SU-DHL-6 (cell line): ENCODE results near the gene ITPKC.

Source experiments
- H2AFZ ChIP-seq: fragments of 200-600 bp; sonication (generic); 2 replicates; pipeline ENCODE4 v1.6.1; 2014; ENCODE audit warnings: low read depth, mild to moderate bottlenecking, moderate library complexity, mixed read lengths, antibody characterized with exemption, low read length; ENCODE audit not compliant: severe bottlenecking
- H3F3A ChIP-seq: fragments of 200-600 bp; shearing (Covaris generic); 2 replicates; pipeline ENCODE4 v1.6.0; 2016; ENCODE audit warnings: antibody characterized with exemption, mild to moderate bottlenecking; ENCODE audit not compliant: insufficient read depth
- H3K27ac ChIP-seq: fragments of 200-600 bp; sonication (generic); 2 replicates; pipeline ENCODE4 v1.5.1; 2016; ENCODE audit warnings: low read depth, mild to moderate bottlenecking, low read length, moderate library complexity, mixed read lengths
- H3K27me3 ChIP-seq: fragments of 200-600 bp; sonication (generic), shearing (Covaris generic); 2 replicates; pipeline ENCODE4 v1.6.0; 2014; ENCODE audit warnings: mild to moderate bottlenecking, low read length
- H3K36me3 ChIP-seq: fragments of 200-600 bp; sonication (generic); 2 replicates; pipeline ENCODE4 v1.6.1; 2014; ENCODE audit warnings: mild to moderate bottlenecking, low read length, mixed read lengths
- H3K4me2 ChIP-seq: fragments of 300-600, 200-600 bp; shearing (Covaris generic), sonication (generic); 2 replicates; pipeline ENCODE4 v1.6.0; 2014; ENCODE audit warnings: low read length, low read depth, mild to moderate bottlenecking; ENCODE audit not compliant: poor library complexity, severe bottlenecking
- H3K4me3 ChIP-seq: fragments of 200-600 bp; sonication (generic); 2 replicates; pipeline ENCODE4 v1.5.1; 2014; ENCODE audit warnings: antibody characterized with exemption, low read length, mild to moderate bottlenecking, mixed read lengths; ENCODE audit not compliant: insufficient read depth, poor library complexity, severe bottlenecking
- H3K79me2 ChIP-seq: fragments of 200-600 bp; sonication (generic); 2 replicates; pipeline ENCODE4 v1.6.1; 2014; ENCODE audit warnings: mild to moderate bottlenecking, low read length, moderate library complexity; ENCODE audit not compliant: insufficient read depth
- H3K9ac ChIP-seq: fragments of 200-600 bp; sonication (generic); 2 replicates; pipeline ENCODE4 v1.7.0; 2014; ENCODE audit warnings: mild to moderate bottlenecking, low read length
- H3K9me2 ChIP-seq: fragments of 200-600 bp; sonication (generic); replicated peaks from 2 replicates; pipeline ENCODE4 v1.6.1; 2014; ENCODE audit warnings: low read length; ENCODE audit not compliant: insufficient read depth
- H3K9me3 ChIP-seq: fragments of 200-600 bp; sonication (generic); 2 replicates; pipeline ENCODE4 v1.6.1; 2014; ENCODE audit warnings: low read length, mixed read lengths; ENCODE audit not compliant: insufficient read depth
- H4K20me1 ChIP-seq: fragments of 200-600 bp; sonication (generic); 2 replicates; pipeline ENCODE4 v1.6.1; 2014; ENCODE audit warnings: low read depth, mild to moderate bottlenecking, antibody characterized with exemption, low read length, moderate library complexity, mixed read lengths
- CTCF ChIP-seq: fragments of 200-600 bp; sonication (generic); IDR thresholded peaks from one replicate; pipeline ENCODE4 v1.5.1; 2017; ENCODE audit warnings: antibody characterized with exemption, mild to moderate bottlenecking, low read length, moderate library complexity; ENCODE audit not compliant: insufficient read depth, poor library complexity, severe bottlenecking
- EZH2phosphoT487 ChIP-seq: fragments of 200-600 bp; sonication (generic), shearing (Covaris generic); conservative IDR thresholded peaks from 2 replicates; pipeline ENCODE4 v1.6.1; 2018; ENCODE audit warnings: mild to moderate bottlenecking, antibody characterized with exemption, low read length, moderate library complexity, mixed read lengths

Gene ITPKC

GRCh38 chr19:40673397-40673796 is 43.5 kb upstream of the ITPKC start:
- Histone ChIP-seq H3K9me2 (no peaks in the 10 kb centered on the region), H3K4me2 (no peak overlapping the region), H3K27ac (no peak overlapping the region), H2AFZ (no peak overlapping the region), H3K79me2 (no peaks in the 10 kb centered on the region), H3K9me3 (peaks cover 10% of the 10 kb centered on the region; the same call in 1 of the 2 replicates), H3K9ac (no peak overlapping the region), H3K27me3 (no peaks in the 10 kb centered on the region), H3F3A (no peaks in the 10 kb centered on the region), H3K4me3 (no peak overlapping the region), H3K36me3 (no peaks in the 10 kb centered on the region; the same call in 1 of the 2 replicates), H4K20me1 (no peaks in the 10 kb centered on the region)
- TF ChIP-seq CTCF: no peak

DNA sequence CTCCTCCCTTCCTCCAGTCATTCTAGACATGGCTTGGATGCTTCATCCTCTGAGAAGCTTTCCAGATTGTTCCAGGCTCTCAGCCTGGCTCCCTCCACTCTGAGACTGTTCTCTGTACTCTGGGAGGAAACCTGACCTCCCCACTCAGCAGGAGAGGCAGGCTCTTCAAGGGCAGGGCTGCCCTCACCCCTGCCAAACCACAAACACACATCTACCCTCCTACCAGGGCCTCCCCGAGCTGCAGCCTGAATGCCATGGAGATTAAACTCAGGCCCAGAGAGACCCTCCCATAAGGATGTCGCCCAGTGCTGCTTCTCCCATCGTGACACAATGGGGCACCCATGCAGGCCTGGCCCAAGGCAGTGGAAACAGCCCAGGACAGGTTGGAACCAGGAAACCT is 42.6 kb upstream of the ITPKC start:
- no peaks in the 10 kb centered on the region for H3K79me2 ChIP-seq
- H3K9me2 ChIP-seq: no peaks in the 10 kb centered on the region
- no peaks in the 10 kb centered on the region for H3F3A ChIP-seq
- H4K20me1 ChIP-seq: no peaks in the 10 kb centered on the region
- H3K4me3 ChIP-seq: no peak overlapping the region
- H3K9me3 ChIP-seq: peaks cover 7% of the 10 kb centered on the region; the same call in 1 of the 2 replicates
- no peaks in the 10 kb centered on the region; the same call in 1 of the 2 replicates for H3K36me3 ChIP-seq
- no peak overlapping the region for H3K27ac ChIP-seq
- H3K9ac ChIP-seq: no peak overlapping the region
- TF ChIP-seq CTCF: no peak
- TF ChIP-seq EZH2phosphoT487: no peak
- H2AFZ ChIP-seq: no peak overlapping the region
- H3K27me3 ChIP-seq: no peaks in the 10 kb centered on the region
- H3K4me2 ChIP-seq: no peak overlapping the region

GRCh38 chr19:40677156-40677555 is 39.8 kb upstream of the ITPKC start:
- Histone ChIP-seq H3K4me2 (no peak overlapping the region), H4K20me1 (no peaks in the 10 kb centered on the region), H3K36me3 (no peaks in the 10 kb centered on the region), H2AFZ (no peak overlapping the region), H3K9me3 (no peaks in the 10 kb centered on the region), H3K79me2 (no peaks in the 10 kb centered on the region), H3K27ac (no peak overlapping the region), H3K9ac (no peak overlapping the region), H3K9me2 (no peaks in the 10 kb centered on the region), H3F3A (no peaks in the 10 kb centered on the region), H3K4me3 (no peak overlapping the region), H3K27me3 (no peaks in the 10 kb centered on the region)
- TF ChIP-seq EZH2phosphoT487: no peak
- TF ChIP-seq CTCF: no peak

DNA sequence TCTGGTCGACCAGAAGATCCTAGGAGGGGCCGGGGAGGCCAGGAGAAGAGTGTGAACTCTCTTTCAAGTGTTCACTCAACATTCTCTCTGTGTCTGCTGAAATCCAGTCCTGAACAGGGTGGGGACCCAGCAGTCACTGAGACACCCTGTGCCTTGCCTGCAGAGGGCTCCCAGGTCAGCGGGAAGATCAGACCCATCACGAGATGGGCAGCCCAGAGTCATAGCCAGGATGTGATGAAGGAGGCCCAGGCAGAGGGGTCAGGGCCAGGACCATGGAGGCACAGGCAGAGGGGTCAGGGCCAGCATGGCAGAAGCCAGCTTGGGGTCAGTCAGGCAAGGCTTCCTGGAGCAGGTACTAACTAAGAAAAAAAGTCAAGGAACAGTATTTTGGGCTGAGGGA is 35.9 kb upstream of the ITPKC start:
- Histone ChIP-seq H3K9me3 (no peaks in the 10 kb centered on the region), H3K27ac (no peak overlapping the region), H3K79me2 (no peaks in the 10 kb centered on the region), H3K27me3 (no peaks in the 10 kb centered on the region), H3K36me3 (no peaks in the 10 kb centered on the region), H3K9ac (no peak overlapping the region), H3K4me2 (no peak overlapping the region), H4K20me1 (no peaks in the 10 kb centered on the region), H3K4me3 (no peak overlapping the region), H3F3A (no peaks in the 10 kb centered on the region), H2AFZ (no peak overlapping the region), H3K9me2 (no peaks in the 10 kb centered on the region)
- TF ChIP-seq CTCF: no peak
- TF ChIP-seq EZH2phosphoT487: no peak
